GM12878 (cell line): Measurements from ENCODE around the gene RASGRF2. TPM values are rescaled to one million over a fixed set of nuclear protein-coding genes. Genes with fewer than 3 reads are reported as not detected.

Experiments used
- BMI1 ChIP-seq: fragments of 450-650 bp; IDR thresholded peaks from 2 replicates; pipeline ENCODE4 v1.6.1; 2016; ENCODE audit warnings: mild to moderate bottlenecking, moderate library complexity, borderline replicate concordance
- EED ChIP-seq: sonication (generic); IDR thresholded peaks from 2 replicates; pipeline ENCODE4 v1.6.1; 2016; ENCODE audit warnings: antibody characterized with exemption, low read depth
- EP300 ChIP-seq, 2 experiments: fragments of 150-350 bp in 1 of 2; IDR thresholded peaks; 2 replicates each; pipeline ENCODE4 v1.6.1; 2011 to 2012; ENCODE audit warnings: low read depth in 2 of 2, low read length in 2 of 2, borderline replicate concordance in 1 of 2, improper control_type of control experiment in 1 of 2, inconsistent platforms in 1 of 2; ENCODE audit not compliant: control insufficient read depth in 1 of 2
- FOXM1 ChIP-seq: IDR thresholded peaks from 2 replicates; pipeline ENCODE4 v1.6.1; 2012; ENCODE audit warnings: low read depth, mild to moderate bottlenecking, inconsistent platforms, low read length, moderate library complexity
- IKZF1 ChIP-seq: fragments of 450-650 bp; conservative IDR thresholded peaks from 2 replicates; pipeline ENCODE4 v1.6.1; 2017; ENCODE audit warnings: antibody characterized with exemption, mild to moderate bottlenecking
- IRF4 ChIP-seq: IDR thresholded peaks from 2 replicates; pipeline ENCODE4 v1.6.1; 2011; ENCODE audit warnings: low read depth, low read length
- JUND ChIP-seq: IDR thresholded peaks from 2 replicates; pipeline ENCODE4 v1.6.1; 2012; ENCODE audit warnings: low read depth, mild to moderate bottlenecking, low read length, improper control_type of control experiment, moderate library complexity
- KAT2A ChIP-seq: conservative IDR thresholded peaks from 2 replicates; pipeline ENCODE4 v1.6.1; 2011; ENCODE audit warnings: low read depth, low read length; ENCODE audit not compliant: control insufficient read depth
- MEF2B ChIP-seq: fragments of 450-650 bp; IDR thresholded peaks from 2 replicates; pipeline ENCODE4 v1.6.1; 2018; ENCODE audit warnings: mild to moderate bottlenecking, moderate library complexity; ENCODE audit not compliant: partially characterized antibody, poor library complexity, severe bottlenecking
- MTA2 ChIP-seq: fragments of 450-650 bp; IDR thresholded peaks from 2 replicates; pipeline ENCODE4 v1.6.1; 2016; ENCODE audit warnings: low read depth, mild to moderate bottlenecking, moderate library complexity
- NBN ChIP-seq: fragments of 450-650 bp; IDR thresholded peaks from 2 replicates; pipeline ENCODE4 v1.6.1; 2016
- POLR2AphosphoS5 ChIP-seq: IDR thresholded peaks from 2 replicates; pipeline ENCODE4 v1.6.1; 2011; ENCODE audit warnings: mild to moderate bottlenecking, low read length, inconsistent platforms
- RELA ChIP-seq: fragments of 450-650 bp; IDR thresholded peaks from 2 replicates; pipeline ENCODE4 v1.8.0; 2014; ENCODE audit warnings: borderline replicate concordance; ENCODE audit not compliant: partially characterized antibody
- SMAD5 ChIP-seq: IDR thresholded peaks from 2 replicates; pipeline ENCODE4 v1.6.1; 2016; ENCODE audit warnings: antibody characterized with exemption, low read depth
- SRF ChIP-seq, 2 experiments: IDR thresholded peaks; 2 replicates each; pipeline ENCODE4 v1.6.1; 2011; ENCODE audit warnings: low read depth in 2 of 2, low read length in 2 of 2, mild to moderate bottlenecking in 1 of 2, moderate library complexity in 1 of 2
- STAT3 ChIP-seq: IDR thresholded peaks from 2 replicates; pipeline ENCODE4 v1.6.1; 2011; ENCODE audit warnings: low read depth, low read length, improper control_type of control experiment
- SUPT20H ChIP-seq: IDR thresholded peaks from 2 replicates; pipeline ENCODE4 v1.6.1; 2011; ENCODE audit warnings: low read depth, mild to moderate bottlenecking, low read length, moderate library complexity, borderline replicate concordance; ENCODE audit not compliant: control insufficient read depth
- TAF1 ChIP-seq: IDR thresholded peaks from 2 replicates; pipeline ENCODE4 v1.6.1; 2011; ENCODE audit warnings: mild to moderate bottlenecking, low read depth, low read length, borderline replicate concordance
- TCF12 ChIP-seq: IDR thresholded peaks from 2 replicates; pipeline ENCODE4 v1.6.1; 2011; ENCODE audit warnings: low read depth, mild to moderate bottlenecking, low read length
- TCF3 ChIP-seq: IDR thresholded peaks from 2 replicates; pipeline ENCODE4 v1.6.1; 2012; ENCODE audit warnings: low read depth, mild to moderate bottlenecking, low read length, borderline replicate concordance; ENCODE audit not compliant: insufficient read depth
- ZNF207 ChIP-seq: fragments of 450-650 bp; IDR thresholded peaks from 2 replicates; pipeline ENCODE4 v1.6.1; 2014; ENCODE audit warnings: antibody characterized with exemption, mild to moderate bottlenecking, borderline replicate concordance
- ZNF384 ChIP-seq: IDR thresholded peaks from 2 replicates; pipeline ENCODE4 v1.6.1; 2012; ENCODE audit warnings: low read depth, mild to moderate bottlenecking, low read length, improper control_type of control experiment, borderline replicate concordance
- polyA plus RNA-seq, 11 experiments: library from polyadenylated mRNA; depleted of rRNA in 4 of 11; unstranded in 6 of 11; stranded (reverse) in 5 of 11; fragments of >200 nt; fragmentation: Nextera tagmentation in 4 of 11; fragmentation: Illumina TruSeq in 1 of 11; extraction: Ambion mirVana in 4 of 11; extraction: Trizol in 1 of 11; gene quantifications; 1 replicate in 1 of 11; 2 replicates in 10 of 11; pipeline versions ENCODE4 v1.2.1 to v1.2.3, GENCODE V29; 2011 to 2016; ENCODE audit warnings: inconsistent platforms in 2 of 11, missing spikeins in 2 of 11, low read depth in 1 of 11
- total RNA-seq, 4 experiments: library from RNA; depleted of rRNA in 3 of 4; stranded (reverse); fragments of >200 nt in 3 of 4; fragmentation: Illumina TruSeq in 1 of 4; extraction: Trizol in 1 of 4; gene quantifications; 2 replicates each; pipeline versions ENCODE4 v1.2.1 to v1.2.3, GENCODE V29; 2013 to 2021
- TF ChIP-seq, protein P1 (sequence below): fragments of 450-650 bp; IDR thresholded peaks from 2 replicates; pipeline ENCODE4 v1.6.1; 2017; ENCODE audit warnings: low read depth, mild to moderate bottlenecking, moderate library complexity
- TF ChIP-seq, protein P2 (sequence below): IDR thresholded peaks from 2 replicates; pipeline ENCODE4 v1.6.1; 2011; ENCODE audit warnings: low read depth, mild to moderate bottlenecking, low read length, moderate library complexity, borderline replicate concordance; ENCODE audit errors: extremely low read depth
- TF ChIP-seq, protein P3 (sequence below): IDR thresholded peaks from 2 replicates; pipeline ENCODE4 v1.6.1; 2012; ENCODE audit warnings: low read depth, low read length, improper control_type of control experiment
- TF ChIP-seq, protein P4 (sequence below): IDR thresholded peaks from 2 replicates; pipeline ENCODE4 v1.6.1; 2012; ENCODE audit warnings: low read depth, low read length, improper control_type of control experiment

Gene RASGRF2
- total and polyA plus RNA-seq, 10 of the 15 experiments (the other 5 are each of a cell fraction or from before 2014, with no cell fraction given), result 0.05 to 0.24 (median 0.07) TPM

DNA sequence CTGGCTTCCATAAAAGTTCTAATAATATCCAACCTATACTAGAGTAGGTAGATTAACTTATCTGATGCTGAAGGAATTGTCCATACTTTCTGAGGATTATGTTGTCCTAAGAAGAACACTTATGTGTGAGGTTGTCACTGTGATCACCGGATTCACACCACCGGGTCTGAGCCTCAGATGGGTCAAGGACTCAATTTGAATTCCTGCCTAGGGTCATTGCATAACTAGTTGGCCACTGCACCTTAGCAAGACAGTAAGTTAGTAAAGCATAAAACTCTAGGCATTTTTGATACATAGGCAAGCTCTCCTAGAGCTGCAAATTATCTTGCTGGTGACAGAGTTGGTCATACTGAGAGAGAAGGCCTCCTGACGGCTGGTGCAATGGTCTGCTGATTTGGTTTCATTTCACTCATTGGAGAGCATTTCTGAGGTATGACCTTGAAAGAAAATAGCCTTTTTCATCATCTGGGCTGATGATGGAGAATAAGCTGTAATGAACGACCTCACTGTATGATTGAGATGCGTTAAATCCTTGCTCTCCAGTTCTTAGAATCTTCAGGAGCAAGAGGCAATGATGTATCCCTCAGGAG lies 200.9 kb downstream of the RASGRF2 start (continued):
- TF ChIP-seq, protein P1, sequence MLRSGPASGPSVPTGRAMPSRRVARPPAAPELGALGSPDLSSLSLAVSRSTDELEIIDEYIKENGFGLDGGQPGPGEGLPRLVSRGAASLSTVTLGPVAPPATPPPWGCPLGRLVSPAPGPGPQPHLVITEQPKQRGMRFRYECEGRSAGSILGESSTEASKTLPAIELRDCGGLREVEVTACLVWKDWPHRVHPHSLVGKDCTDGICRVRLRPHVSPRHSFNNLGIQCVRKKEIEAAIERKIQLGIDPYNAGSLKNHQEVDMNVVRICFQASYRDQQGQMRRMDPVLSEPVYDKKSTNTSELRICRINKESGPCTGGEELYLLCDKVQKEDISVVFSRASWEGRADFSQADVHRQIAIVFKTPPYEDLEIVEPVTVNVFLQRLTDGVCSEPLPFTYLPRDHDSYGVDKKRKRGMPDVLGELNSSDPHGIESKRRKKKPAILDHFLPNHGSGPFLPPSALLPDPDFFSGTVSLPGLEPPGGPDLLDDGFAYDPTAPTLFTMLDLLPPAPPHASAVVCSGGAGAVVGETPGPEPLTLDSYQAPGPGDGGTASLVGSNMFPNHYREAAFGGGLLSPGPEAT, result no peak
- TF ChIP-seq STAT3 (no peak), POLR2AphosphoS5 (no peak), SRF (IDR thresholded peaks at IDR 0.05; ENCODE audit: low read depth in 2 of 2, low read length in 2 of 2) (no peak), FOXM1 (no peak), JUND (no peak), IRF4 (peak; percentile 68; the same call in 1 of the 2 replicates), TCF12 (no peak), ZNF384 (no peak), SMAD5 (no peak), TAF1 (no peak), BMI1 (no peak), ZNF207 (no peak), MTA2 (no peak), EED (0 out of 2 replicates have a peak, but pooled peaks have one; percentile 24), IKZF1 (0 out of 2 replicates have a peak, but pooled peaks have one; percentile 20), TCF3 (0 out of 2 replicates have a peak, but pooled peaks have one; percentile 16), KAT2A (no peak), MEF2B (no peak), NBN (no peak), SUPT20H (no peak), RELA (no peak), EP300 (IDR thresholded peaks at IDR 0.05; ENCODE audit: borderline replicate concordance in 1 of 2, control insufficient read depth in 1 of 2, low read depth in 2 of 2, low read length in 2 of 2) (no peak)
- TF ChIP-seq, protein P2, sequence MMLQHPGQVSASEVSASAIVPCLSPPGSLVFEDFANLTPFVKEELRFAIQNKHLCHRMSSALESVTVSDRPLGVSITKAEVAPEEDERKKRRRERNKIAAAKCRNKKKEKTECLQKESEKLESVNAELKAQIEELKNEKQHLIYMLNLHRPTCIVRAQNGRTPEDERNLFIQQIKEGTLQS, result no peak
- TF ChIP-seq, protein P3, sequence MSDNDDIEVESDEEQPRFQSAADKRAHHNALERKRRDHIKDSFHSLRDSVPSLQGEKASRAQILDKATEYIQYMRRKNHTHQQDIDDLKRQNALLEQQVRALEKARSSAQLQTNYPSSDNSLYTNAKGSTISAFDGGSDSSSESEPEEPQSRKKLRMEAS, result no peak
- TF ChIP-seq, protein P4, sequence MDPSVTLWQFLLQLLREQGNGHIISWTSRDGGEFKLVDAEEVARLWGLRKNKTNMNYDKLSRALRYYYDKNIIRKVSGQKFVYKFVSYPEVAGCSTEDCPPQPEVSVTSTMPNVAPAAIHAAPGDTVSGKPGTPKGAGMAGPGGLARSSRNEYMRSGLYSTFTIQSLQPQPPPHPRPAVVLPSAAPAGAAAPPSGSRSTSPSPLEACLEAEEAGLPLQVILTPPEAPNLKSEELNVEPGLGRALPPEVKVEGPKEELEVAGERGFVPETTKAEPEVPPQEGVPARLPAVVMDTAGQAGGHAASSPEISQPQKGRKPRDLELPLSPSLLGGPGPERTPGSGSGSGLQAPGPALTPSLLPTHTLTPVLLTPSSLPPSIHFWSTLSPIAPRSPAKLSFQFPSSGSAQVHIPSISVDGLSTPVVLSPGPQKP, result no peak
